Measurements from ENCODE around the gene TRERF1.

TRERF1 gene

DNA sequence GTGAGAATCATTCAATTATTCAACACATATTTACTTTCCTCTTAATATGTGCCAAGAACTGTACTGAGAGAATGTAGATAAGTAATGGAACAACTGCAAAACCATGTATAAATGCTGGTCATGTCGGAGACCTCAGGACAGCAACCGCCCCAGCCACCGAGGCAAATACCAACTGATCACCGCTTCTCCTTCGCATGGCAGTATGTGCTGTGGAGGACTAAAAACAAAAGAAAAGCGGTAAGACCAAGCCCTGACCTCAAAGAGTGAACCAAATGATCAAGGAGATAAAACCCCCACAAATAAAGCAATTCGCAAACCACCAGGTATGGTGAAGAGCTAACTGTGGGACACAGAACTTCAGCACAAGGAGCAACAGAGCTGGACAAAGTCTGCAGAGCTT, 104.3 kb downstream of the TRERF1 start:
- H3K27ac ChIP-seq, result no peak overlapping the region
- no peak for TF ChIP-seq CTCF (IDR thresholded peaks at IDR 0.05)
- no peak overlapping the region for H3K4me3 ChIP-seq
- no peak for DNase-seq (ENCODE audit: low spot score)

GRCh38 chr6:42345696-42346416, 105.9 kb downstream of the TRERF1 start:
- Histone ChIP-seq H3K4me3 (no peak overlapping the region), H3K27ac (no peak overlapping the region)
- TF ChIP-seq CTCF (IDR thresholded peaks at IDR 0.05), result no peak
- no peak for DNase-seq (ENCODE audit: low spot score)

GRCh38 chr6:42344756-42345155, 107.0 kb downstream of the TRERF1 start:
- no peak overlapping the region for H3K27ac ChIP-seq
- DNase-seq (ENCODE audit: low spot score), result no peak
- no peak overlapping the region for H3K4me3 ChIP-seq

DNA sequence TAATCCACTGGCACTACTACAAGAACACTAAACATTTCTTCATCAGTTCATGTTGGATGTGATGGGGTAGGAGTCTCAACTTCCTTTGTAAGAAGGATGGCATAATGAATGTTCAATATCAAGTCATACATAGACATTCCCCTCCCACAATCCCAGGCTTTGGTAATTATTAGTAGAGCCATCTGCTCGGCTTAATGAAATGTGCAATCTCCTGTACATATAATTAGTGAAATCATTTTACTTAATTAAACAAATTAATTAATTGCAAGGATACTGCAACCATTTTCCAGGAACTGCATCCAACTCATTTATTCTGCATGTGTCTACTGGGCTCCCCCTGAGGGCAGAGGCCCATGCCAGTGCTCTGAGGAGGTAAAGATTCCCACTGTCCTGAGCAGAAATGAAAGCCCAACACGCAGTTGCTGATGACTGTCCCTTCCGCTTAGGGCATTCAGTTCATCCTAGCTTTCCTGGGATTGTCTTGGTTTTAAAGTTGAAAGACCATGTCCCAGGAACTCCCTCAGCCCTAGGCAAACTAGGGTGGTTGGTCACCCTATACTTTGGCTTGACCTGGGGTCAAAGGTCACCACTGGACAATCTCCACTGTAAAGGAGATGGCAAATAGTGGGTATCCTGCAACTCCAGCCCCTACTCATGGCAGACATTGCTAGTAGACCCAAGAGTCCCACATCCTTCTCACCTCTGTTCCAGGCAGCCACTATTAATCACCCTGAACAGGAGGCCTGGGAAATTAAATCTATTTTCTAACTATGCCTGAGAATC, 109.8 kb downstream of the TRERF1 start:
- Histone ChIP-seq H3K27ac (no peak overlapping the region), H3K4me3 (no peak overlapping the region)
- TF ChIP-seq CTCF (IDR thresholded peaks at IDR 0.05), result no peak
- no peak for DNase-seq (ENCODE audit: low spot score)

More at GRCh38 chr6:42344756-42345155, 107.0 kb downstream of the TRERF1 start:
- TF ChIP-seq CTCF (IDR thresholded peaks at IDR 0.05), result no peak

DNA sequence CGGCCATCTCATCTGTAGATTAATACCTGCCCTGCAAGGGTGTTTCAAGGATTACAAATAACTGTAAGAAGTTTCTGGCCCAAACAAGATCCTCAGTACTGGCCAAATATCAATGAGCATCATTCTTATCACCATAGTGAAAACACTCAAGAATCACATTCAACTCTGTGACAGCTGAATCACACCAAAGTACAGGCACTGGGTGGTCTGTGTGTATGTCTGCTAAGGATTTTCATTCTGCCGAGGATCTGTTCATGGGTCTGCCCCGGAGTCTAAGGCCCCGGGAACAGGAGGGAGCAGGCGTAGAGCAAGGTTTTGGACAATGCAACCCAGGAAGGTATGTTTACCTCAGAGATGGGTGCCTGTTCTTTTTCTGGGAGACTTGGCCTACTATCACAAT, 110.5 kb downstream of the TRERF1 start:
- DNase-seq (ENCODE audit: low spot score), result no peak
- Histone ChIP-seq H3K4me3 (no peak overlapping the region), H3K27ac (no peak overlapping the region)
- TF ChIP-seq CTCF (IDR thresholded peaks at IDR 0.05), result no peak

DNA sequence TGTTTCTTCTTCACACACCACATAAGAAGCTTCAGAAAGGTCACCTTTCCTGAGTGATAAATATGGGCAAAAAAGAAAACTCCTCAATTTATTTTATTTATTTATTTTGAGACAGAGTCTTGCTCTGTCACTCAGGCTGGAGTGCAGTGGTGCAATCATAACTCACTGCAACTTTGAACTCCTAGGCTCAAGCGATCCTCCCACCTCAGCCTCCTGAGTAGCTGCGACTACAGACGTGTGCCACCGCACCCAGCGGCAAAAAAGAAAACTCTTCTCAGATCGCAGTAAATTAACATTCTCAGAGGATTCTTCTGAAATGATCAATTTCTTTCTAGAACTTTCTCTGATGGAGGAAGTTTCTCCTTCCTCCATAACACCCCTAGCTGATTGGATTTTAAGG, 111.2 kb downstream of the TRERF1 start:
- DNase-seq (ENCODE audit: low spot score), result no peak
- TF ChIP-seq CTCF (IDR thresholded peaks at IDR 0.05), result no peak
- H3K27ac ChIP-seq, result no peak overlapping the region
- no peak overlapping the region for H3K4me3 ChIP-seq

DNA sequence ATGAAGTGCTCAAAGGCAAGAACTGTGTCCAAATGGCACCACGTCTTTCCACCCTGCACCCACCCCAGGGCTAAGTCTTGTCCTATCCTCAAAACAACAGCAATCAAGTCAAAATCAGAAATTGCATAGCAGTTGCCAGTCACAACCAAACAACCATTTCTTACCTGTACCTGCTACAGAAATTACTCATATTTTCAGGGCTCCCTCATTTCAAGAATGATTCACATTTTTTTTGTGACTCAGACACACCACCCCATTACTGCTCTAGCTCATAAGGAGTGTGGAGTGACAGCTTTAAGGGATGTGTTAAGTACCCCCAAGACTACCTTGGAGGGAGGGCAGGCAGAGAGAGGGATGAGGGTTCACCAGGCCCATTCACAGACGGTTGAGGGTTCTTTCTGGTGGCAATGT, 111.7 kb downstream of the TRERF1 start:
- H3K4me3 ChIP-seq, result no peak overlapping the region
- DNase-seq (ENCODE audit: low spot score), result no peak
- TF ChIP-seq CTCF (IDR thresholded peaks at IDR 0.05), result no peak
- no peak overlapping the region for H3K27ac ChIP-seq
